AG04449 (cell line): Measurements from ENCODE around the gene NFYA.

Source experiments
- CTCF ChIA-PET: fragments of 350-600 bp; formaldehyde crosslinking; extraction: SDS; loops from one replicate; lab custom pipeline; 2021; ENCODE audit warnings: antibody characterized with exemption; lab: Yijun Ruan, JAX
- POLR2A ChIA-PET: fragments of 400-600, 350-600 bp; formaldehyde crosslinking; extraction: SDS; loops from one replicate; lab custom pipeline; 2020; ENCODE audit warnings: antibody characterized with exemption, inconsistent platforms; lab: Yijun Ruan, JAX
- DNase-seq: peaks from one replicate; pipeline ENCODE4 v3.0.0-alpha.2; 2010; ENCODE audit warnings: low read depth, low spot score
- H3K4me3 ChIP-seq: 2 replicates; pipeline ENCODE4 v1.5.1; 2011; ENCODE audit warnings: low read depth, mild to moderate bottlenecking, control low read depth, low read length
- CTCF ChIP-seq: IDR thresholded peaks from one replicate; pipeline ENCODE4 v1.5.1; 2011; ENCODE audit warnings: mild to moderate bottlenecking, moderate library complexity, low read length, control low read depth, inconsistent platforms; ENCODE audit not compliant: insufficient read depth; ENCODE audit errors: missing control alignments

NFYA gene

DNA sequence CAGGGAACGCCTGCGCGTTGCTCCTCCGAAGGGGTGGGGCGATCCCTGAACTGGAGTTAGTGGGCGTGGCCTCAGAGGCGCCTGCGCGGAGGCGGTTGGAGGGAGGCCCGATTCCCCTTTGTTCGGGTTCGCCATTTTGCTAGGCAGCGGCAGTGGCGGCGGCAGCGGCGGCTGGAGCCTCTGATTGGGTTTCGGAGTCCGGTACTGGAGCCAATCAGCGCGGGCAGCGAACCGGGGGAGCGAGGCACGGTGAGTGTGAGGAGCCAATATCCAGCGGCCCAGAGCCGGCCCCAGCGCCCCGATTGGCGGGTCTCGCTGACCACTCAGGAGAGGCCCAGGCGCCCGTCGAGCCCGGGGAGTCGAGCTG lies at the start of gene NFYA:
NFYA (plus strand) TSS at position 139 of the 367 bp plus-strand sequence. CDS start 6,116 bp downstream, outside the sequence.
- no peak for DNase-seq
- TF ChIP-seq CTCF: no peak
- CTCF ChIA-PET: interaction anchor here (0.7 to 1.1 kb wide), 5 partner anchors 15 to 247 kb away, joined by 3 to 4 read pairs (median 3); no protein-coding TSS in a partner anchor
- POLR2A ChIA-PET: interaction anchor here (0.8 to 0.9 kb wide), 3 partner anchors 10 to 17 kb away, joined by 3 read pairs; no protein-coding TSS in a partner anchor
- peak within 1 kb of the TSS; percentile 93 for H3K4me3 ChIP-seq

- TF ChIP-seq CTCF: no peak
- ChIA-PET CTCF (interaction anchor here (0.8 to 15.7 kb wide), 9 partner anchors 10 to 333 kb away, joined by 3 to 389 read pairs (median 4); no protein-coding TSS in a partner anchor), POLR2A (no interaction called here)
- DNase-seq: no peak
- H3K4me3 ChIP-seq: no peak overlapping the region
These were observed 49.7 kb upstream of the NFYA start for GRCh38 chr6:41023114-41023513.

DNA sequence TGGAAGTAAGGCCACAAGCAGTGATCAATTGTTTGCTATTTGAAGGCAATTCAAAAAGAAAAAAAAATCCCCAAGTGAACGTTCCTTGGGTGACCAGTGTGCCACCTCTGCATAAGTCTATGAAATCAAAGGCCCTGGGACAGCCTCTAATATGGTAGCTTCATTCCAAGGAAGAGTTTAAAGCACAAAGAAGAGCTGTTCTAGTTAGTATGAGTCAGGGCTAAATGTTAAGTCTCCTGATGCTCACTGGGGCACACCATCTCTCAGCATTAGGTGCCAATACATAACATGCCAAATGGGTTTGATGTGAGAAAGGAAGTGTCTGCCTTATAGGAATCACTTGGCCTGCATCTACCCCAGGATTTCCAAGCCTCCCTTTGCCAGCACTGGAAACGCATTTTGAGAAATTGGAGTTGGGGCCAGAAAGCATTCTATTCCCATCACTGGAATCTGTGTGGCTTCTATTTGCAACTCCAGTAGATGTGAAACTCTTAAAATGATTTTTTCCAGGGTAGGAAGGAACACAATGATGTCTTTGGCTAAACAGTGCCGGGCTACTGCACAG lies 46.7 kb upstream of the NFYA start:
- CTCF ChIA-PET: interaction anchor here (0.7 to 15.7 kb wide), 21 partner anchors 8 to 474 kb away, joined by 3 to 389 read pairs (median 11); partner anchors contain the start of genes NFYA, TSPO2 and UNC5CL
- TF ChIP-seq CTCF: no peak
- POLR2A ChIA-PET: no interaction called here
- H3K4me3 ChIP-seq: no peak overlapping the region
- DNase-seq: no peak

DNA sequence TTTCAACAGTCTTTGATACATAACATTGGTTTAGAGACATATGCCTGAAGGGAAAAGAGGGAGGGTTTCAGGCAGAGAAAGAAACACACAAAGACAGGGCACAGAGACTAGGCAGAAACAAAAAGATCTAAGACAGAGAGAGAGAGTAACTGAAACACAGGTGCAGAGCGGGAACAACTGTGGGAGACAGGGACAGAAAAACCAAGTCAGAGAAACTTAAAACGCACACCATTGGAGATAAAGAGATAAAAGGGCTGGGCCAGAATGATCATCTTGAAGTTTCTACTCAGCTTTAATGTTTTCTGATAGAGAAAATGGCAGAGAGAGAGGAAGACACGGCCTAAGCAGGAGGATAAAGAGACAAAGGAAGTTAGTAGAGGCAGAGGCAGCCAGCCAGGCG lies 45.5 kb upstream of the NFYA start:
- POLR2A ChIA-PET: no interaction called here
- peak overlapping the region; percentile 57 for H3K4me3 ChIP-seq
- DNase-seq: no peak
- TF ChIP-seq CTCF: no peak
- CTCF ChIA-PET: interaction anchor here (0.6 to 15.7 kb wide), 45 partner anchors 9 to 617 kb away, joined by 3 to 389 read pairs (median 7); partner anchors contain the start of genes TSPO2 and UNC5CL

DNA sequence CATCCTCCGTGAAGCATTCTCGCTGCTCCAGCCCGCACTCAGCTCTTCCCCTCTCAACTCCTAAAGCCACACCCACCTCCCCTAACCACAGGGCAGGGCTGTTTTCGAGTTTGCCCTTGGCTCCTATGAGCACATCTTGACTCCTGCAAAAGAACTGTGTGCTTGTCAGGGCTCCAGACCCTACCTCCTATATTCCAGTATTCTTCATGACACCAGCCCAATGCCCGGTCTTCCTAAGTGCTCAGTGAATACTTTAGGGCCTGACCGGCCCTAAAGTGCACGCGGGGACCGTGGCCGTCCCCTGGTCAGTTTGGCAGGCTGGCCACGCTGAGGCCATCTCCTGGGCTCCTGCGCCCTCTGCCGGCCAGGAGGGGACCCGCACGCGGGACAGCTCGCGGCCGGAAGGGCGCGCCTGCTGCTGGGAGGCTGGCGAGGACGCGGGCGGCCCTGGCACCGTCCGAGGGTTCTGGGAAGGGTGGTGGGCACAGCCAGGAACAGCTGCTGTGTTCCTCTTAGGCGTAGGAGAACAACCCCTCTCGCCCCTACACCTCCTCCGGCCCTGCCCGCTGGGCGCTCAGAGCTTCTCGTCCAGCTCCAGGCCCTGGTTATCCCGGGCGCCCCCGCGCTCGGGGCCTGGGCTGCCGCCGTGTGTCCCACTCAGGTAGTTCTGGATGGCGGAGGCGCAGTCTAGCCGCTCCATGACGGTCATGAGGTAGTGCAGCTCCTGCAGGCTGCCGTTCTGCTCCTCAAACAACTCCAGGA lies 44.8 kb upstream of the NFYA start:
- peak overlapping the region; percentile 57 for H3K4me3 ChIP-seq
- POLR2A ChIA-PET: interaction anchor here (0.7 kb wide), 1 partner anchor 1984 kb away, joined by 3 read pairs; no protein-coding TSS in a partner anchor
- no peak for DNase-seq
- CTCF ChIA-PET: interaction anchor here (0.6 to 15.7 kb wide), 61 partner anchors 9 to 1666 kb away, joined by 3 to 389 read pairs (median 5); partner anchors contain the start of genes TSPO2 and UNC5CL
- peak; percentile 98 for TF ChIP-seq CTCF
